Aorta (tissue), 5 donors: ENCODE measurements around the gene EGLN1. TPM values are rescaled to one million over a fixed set of nuclear protein-coding genes. Genes with fewer than 3 reads are reported as not detected.

Source experiments
- ATAC-seq: fragments of 200-7000 bp; cut with Tn5 transposase; one replicate; pipeline ENCODE4 v1.9.1; 2022; ENCODE audit warnings: moderate library complexity; ENCODE audit not compliant: low FRiP score
- DNase-seq, 2 donors: peaks; one replicate each; pipeline ENCODE4 v3.0.0-alpha.2; 2020
- H3K27ac ChIP-seq, 2 donors: one replicate each; pipeline ENCODE4 v1.5.1; 2013; ENCODE audit warnings: low read length in 2 of 2, mild to moderate bottlenecking in 2 of 2, moderate library complexity in 2 of 2, control low read depth in 1 of 2, inconsistent platforms in 1 of 2, low read depth in 1 of 2
- H3K27me3 ChIP-seq, 2 donors: one replicate each; pipeline ENCODE4 v1.6.1; 2013; ENCODE audit warnings: control low read depth in 1 of 2, low read length in 1 of 2, mild to moderate bottlenecking in 1 of 2, moderate library complexity in 1 of 2; ENCODE audit not compliant: insufficient read depth in 2 of 2, control insufficient read depth in 1 of 2
- H3K36me3 ChIP-seq, 2 donors: one replicate each; pipeline ENCODE4 v1.6.1; 2013; ENCODE audit warnings: control low read depth in 1 of 2, low read length in 1 of 2, mild to moderate bottlenecking in 1 of 2; ENCODE audit not compliant: insufficient read depth in 2 of 2, control insufficient read depth in 1 of 2
- H3K4me1 ChIP-seq, 2 donors: one replicate each; pipeline ENCODE4 v1.6.1; 2013; ENCODE audit warnings: low read length in 2 of 2, control low read depth in 1 of 2, mild to moderate bottlenecking in 1 of 2, moderate library complexity in 1 of 2; ENCODE audit not compliant: insufficient read depth in 2 of 2, control insufficient read depth in 1 of 2
- H3K4me3 ChIP-seq, 2 donors: one replicate each; pipeline ENCODE4 v1.5.1; 2013; ENCODE audit warnings: low read length in 2 of 2, control low read depth in 1 of 2, mild to moderate bottlenecking in 1 of 2
- H3K9me3 ChIP-seq: one replicate; pipeline ENCODE4 v1.6.1; 2013; ENCODE audit warnings: mild to moderate bottlenecking, low read length; ENCODE audit not compliant: control insufficient read depth
- WGBS, 2 donors: extraction: QIAGEN DNeasy Blood & Tissue Kit; methylation state at CpG; one replicate each; pipeline ENCODE4 v1.1.7; 2013; 5-methylcytosine and 5-hydroxymethylcytosine counted together
- intact Hi-C, 2 donors: fragments of 100-400 bp; cut with DNase I; formaldehyde crosslinking; loops; one replicate each; pipeline versions ENCODE4 v1.14.2 to v1.15.0; 2022
- polyA plus RNA-seq, 2 donors: library from polyadenylated mRNA; stranded (reverse); fragments of 200-250 nt; gene quantifications; one replicate each; pipeline ENCODE4 v1.2.3, GENCODE V29; 2013
- total RNA-seq, 2 donors: library from RNA; stranded (reverse); fragmentation: NEBNext Ultra II Directional; extraction: Animal tissue kit (Norgen Biotek cat#: 25700); gene quantifications; one replicate each; pipeline ENCODE4 v1.2.1, GENCODE V29; 2021
- donor health status: healthy with polysubstance abuse.
- donor health status: Bipolar disorder and iron deficiency.
- donor health status: DM: no; HTN: no; CAD: no.
- donor health status: DM: no; HTN: no; CAD: no.
- donor health status: DM: yes; HTN: yes; CAD: no.

EGLN1 gene
- total and polyA plus RNA-seq, 4 donors, result 11.7 to 50.4 (median 28.1) TPM

DNA sequence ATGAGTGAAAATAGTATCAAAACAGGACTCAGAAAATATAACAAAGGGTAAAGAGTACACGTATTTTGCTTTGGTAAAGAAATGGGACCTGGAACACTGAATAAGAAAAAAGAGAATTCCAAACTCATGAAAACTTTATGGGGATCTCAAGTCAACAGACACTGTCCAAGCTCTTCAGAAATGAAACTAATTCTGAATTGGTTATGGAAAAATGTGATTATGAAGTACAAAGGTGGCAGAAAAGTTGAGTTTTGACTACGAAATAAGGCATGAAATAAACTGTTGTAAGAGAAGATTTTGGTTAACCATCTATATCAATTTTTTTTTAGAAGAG lies 8.4 kb downstream of the EGLN1 start:
- Histone ChIP-seq H3K27ac (peak overlapping the region in 1 of 2 donors; percentile 43), H3K4me3 (no peak overlapping the region), H3K36me3 (no peaks in the 10 kb centered on the region), H3K9me3 (no peaks in the 10 kb centered on the region), H3K4me1 (peaks cover 0 to 10% of the 10 kb centered on the region in 2 donors), H3K27me3 (no peaks in the 10 kb centered on the region)
- intact Hi-C loops, result no loop called here
- DNase-seq (no peak), ATAC-seq (no peak)
- 57 to 66% methylated on average over 2 of the region's 2 CpGs for WGBS, 2 donors

- Histone ChIP-seq H3K9me3 (no peaks in the 10 kb centered on the region), H3K4me1 (peaks cover 0 to 10% of the 10 kb centered on the region in 2 donors), H3K36me3 (no peaks in the 10 kb centered on the region), H3K27me3 (no peaks in the 10 kb centered on the region), H3K27ac (no peak overlapping the region), H3K4me3 (no peak overlapping the region)
- DNase-seq, result no peak
- intact Hi-C loops, result no loop called here
- no peak for ATAC-seq
- WGBS, 2 donors, result 72 to 80% methylated on average over 2 of the region's 2 CpGs
Measured at GRCh38 chr1:231411036-231411531, 11.0 kb downstream of the EGLN1 start.

DNA sequence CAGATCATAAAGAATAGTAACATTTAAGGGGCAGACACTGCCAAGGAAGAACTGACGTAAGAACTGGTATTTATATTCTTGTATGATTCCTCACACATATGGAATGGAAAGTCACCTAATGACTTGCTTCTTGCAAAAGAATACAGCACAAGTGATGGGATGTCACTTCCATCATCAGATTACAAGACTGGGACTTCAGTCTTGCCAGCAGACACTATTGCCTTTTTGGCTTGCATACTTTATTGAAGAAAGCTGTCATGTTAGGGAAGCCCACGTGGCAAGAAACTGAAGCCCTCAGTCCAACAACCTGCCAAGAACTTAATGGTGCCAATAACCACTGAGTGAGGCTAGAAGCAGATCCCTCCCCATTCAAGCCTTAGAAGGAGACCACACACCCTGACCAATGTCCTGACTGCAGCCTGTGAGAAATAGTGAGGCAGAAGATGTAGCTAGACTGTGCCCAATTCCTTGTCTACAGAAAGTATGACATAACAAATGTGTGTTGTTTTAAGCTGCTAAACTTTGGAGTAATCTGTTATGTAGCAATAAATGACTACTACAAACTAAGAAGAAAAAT lies 12.0 kb downstream of the EGLN1 start:
- Histone ChIP-seq H3K36me3 (no peaks in the 10 kb centered on the region), H3K27ac (peak overlapping the region in 1 of 2 donors; percentile 23), H3K9me3 (no peaks in the 10 kb centered on the region), H3K4me3 (no peak overlapping the region), H3K4me1 (peaks cover 0 to 10% of the 10 kb centered on the region in 2 donors), H3K27me3 (no peaks in the 10 kb centered on the region)
- DNase-seq, result no peak
- ATAC-seq, result no peak
- 18 to 28% methylated on average over 2 of the region's 2 CpGs for WGBS, 2 donors
- intact Hi-C loops, result no loop called here

GRCh38 chr1:231408528-231409094 lies 13.5 kb downstream of the EGLN1 start:
- intact Hi-C loops, result no loop called here
- Histone ChIP-seq H3K4me3 (no peak overlapping the region), H3K27me3 (no peaks in the 10 kb centered on the region), H3K36me3 (no peaks in the 10 kb centered on the region), H3K4me1 (peaks cover 0 to 5% of the 10 kb centered on the region in 2 donors), H3K27ac (no peak overlapping the region), H3K9me3 (no peaks in the 10 kb centered on the region)
- ATAC-seq (no peak), DNase-seq (no peak)
- WGBS, 2 donors, result 69 to 74% methylated on average over 6 of the region's 6 CpGs

DNA sequence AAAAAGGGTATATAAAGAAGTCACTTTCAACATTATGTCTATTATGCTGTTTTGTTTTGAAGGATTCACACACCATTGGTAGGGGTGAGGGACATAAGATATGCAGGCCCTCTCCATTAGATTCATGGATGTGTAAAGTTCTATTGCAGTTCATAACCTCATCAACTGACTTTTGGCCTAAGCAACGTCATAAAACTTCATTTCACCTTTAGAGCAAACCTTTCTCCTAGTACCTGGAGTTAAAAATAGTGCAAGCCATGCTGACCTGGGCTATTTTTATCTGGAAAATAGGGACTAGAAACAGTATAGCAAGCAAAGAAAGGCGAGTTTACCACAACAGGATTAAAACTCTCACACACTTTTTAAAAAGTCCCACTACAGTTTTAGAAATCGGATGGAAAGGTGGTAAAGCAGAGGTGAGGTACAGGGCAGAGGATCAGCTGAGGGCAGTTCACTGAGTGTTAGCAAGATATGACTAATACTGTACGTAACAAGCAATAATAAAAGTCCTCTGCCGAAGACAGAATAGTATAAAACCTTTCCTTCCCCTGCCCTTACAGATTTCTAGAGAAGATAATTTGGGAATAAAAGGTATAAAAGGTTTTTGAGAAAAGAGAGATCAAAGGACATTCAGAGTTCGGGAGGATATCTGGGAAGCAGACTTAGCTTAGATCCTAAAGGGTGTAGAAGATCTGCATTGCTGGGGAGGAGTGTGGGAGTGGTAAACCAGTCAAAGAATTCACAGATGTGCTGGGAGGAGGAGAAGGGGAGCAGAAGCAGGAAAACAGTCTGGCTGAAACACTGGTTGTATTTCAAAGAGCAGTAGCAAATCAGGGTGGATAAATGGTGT lies 14.3 kb downstream of the EGLN1 start:
- Histone ChIP-seq H3K4me3 (no peak overlapping the region), H3K27ac (peak overlapping the region; percentile 39 to 51), H3K9me3 (no peaks in the 10 kb centered on the region), H3K27me3 (no peaks in the 10 kb centered on the region), H3K4me1 (peaks cover 0 to 5% of the 10 kb centered on the region in 2 donors), H3K36me3 (no peaks in the 10 kb centered on the region)
- DNase-seq (no peak), ATAC-seq (no peak)
- 29 to 34% methylated on average over 6 of the region's 6 CpGs for WGBS, 2 donors
- intact Hi-C loops, result loop anchor here in 1 of 2 donors (2.0 kb wide), 1 partner anchor 13 kb away; no protein-coding TSS in a partner anchor

DNA sequence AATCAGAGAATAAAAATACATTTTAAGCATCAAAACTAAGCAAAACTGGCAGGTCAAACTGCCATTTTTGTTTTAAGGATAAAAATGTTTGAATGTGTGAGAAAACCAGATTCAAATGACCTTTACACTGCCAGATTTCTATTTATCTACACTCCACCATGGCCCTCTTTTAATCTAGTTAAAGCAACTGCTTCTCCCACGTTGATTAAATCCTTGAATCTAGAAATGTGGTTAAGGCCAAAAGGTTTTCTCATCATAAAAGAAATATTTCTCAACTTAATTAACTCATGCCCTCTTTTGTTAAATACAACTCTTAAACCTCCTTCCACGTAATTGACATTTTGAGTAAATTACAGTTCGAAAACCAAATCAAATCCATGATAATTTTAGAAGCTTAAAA lies 15.0 kb downstream of the EGLN1 start:
- no peaks in the 10 kb centered on the region for H3K27me3 ChIP-seq
- no peak overlapping the region for H3K4me3 ChIP-seq
- 48 to 52% methylated on average over 3 of the region's 3 CpGs for WGBS, 2 donors
- H3K36me3 ChIP-seq, result no peaks in the 10 kb centered on the region
- DNase-seq (no peak), ATAC-seq (no peak)
- intact Hi-C loops, result loop anchor here in 1 of 2 donors (2.0 kb wide), 1 partner anchor 14 kb away; no protein-coding TSS in a partner anchor
- H3K27ac ChIP-seq, result peak overlapping the region in 1 of 2 donors; percentile 51
- peaks cover 0 to 5% of the 10 kb centered on the region in 2 donors for H3K4me1 ChIP-seq
- no peaks in the 10 kb centered on the region for H3K9me3 ChIP-seq

DNA sequence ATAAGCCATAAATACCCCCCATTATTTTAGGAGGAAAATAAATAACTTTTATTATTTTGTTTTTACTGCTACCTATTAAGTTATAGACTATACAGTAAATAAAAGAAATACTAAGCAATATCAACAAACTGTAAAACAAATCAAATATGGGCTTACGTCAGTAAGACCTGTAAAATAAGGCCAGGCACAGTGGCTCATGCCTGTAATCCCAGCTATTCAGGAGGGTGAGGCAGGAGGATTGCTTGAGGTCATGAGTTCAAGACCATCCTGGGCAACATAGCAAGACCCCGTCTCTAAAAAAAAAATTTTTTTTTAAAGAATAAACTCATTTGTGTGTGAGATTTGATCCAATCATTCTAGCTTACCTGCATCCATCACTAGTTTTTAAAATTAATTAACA lies 17.8 kb downstream of the EGLN1 start:
- DNase-seq, result no peak
- no peak for ATAC-seq
- Histone ChIP-seq H3K4me3 (no peak overlapping the region), H3K36me3 (no peaks in the 10 kb centered on the region), H3K9me3 (no peaks in the 10 kb centered on the region), H3K4me1 (no peaks in the 10 kb centered on the region), H3K27ac (no peak overlapping the region), H3K27me3 (no peaks in the 10 kb centered on the region)
- intact Hi-C loops, result no loop called here
- 91 to 96% methylated on average over 2 of the region's 2 CpGs for WGBS, 2 donors

DNA sequence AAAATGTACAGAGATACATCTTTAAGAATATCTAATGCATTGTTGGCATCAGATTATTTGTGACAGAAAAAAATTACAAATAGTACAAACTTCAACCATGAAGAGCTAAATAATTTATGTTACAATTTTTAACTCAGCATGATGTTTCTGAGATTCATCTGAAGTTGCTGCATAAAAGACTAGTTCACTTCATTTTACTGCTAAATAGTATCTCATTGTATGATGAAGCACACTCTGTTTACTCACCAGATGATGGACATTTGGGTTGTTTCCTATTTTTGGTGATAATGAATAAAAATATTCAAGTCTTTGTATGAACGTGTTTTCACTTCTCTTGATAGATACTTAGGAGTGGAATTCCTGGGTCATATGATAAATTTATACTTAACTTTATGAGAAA lies 20.6 kb downstream of the EGLN1 start:
- Histone ChIP-seq H3K4me1 (peaks cover 0 to 6% of the 10 kb centered on the region in 2 donors), H3K27ac (no peak overlapping the region), H3K9me3 (no peaks in the 10 kb centered on the region), H3K36me3 (no peaks in the 10 kb centered on the region), H3K4me3 (no peak overlapping the region), H3K27me3 (no peaks in the 10 kb centered on the region)
- WGBS, 2 donors, result 0 to 22% methylated on average over 1 of the region's 1 CpG
- intact Hi-C loops, result no loop called here
- DNase-seq (no peak), ATAC-seq (no peak)
